SK-N-SH (cell line): ENCODE data around the gene CEP131. TPM values are rescaled to one million over a fixed set of nuclear protein-coding genes. Genes with fewer than 3 reads are reported as not detected.

Source experiments
- CTCF ChIA-PET: fragments of 300-600, 350-600 bp; formaldehyde crosslinking; extraction: SDS; loops from one replicate; lab custom pipeline; 2021; lab: Yijun Ruan, JAX
- POLR2A ChIA-PET: fragments of 350-600 bp; sonication (Branson Sonifier 250); formaldehyde crosslinking; extraction: SDS; loops from one replicate; lab custom pipeline; 2020; ENCODE audit warnings: antibody characterized with exemption, inconsistent platforms; lab: Yijun Ruan, JAX
- DNase-seq: peaks from one replicate; pipeline ENCODE4 v3.0.0; 2012
- H2AFZ ChIP-seq: fragments of 200-600 bp; sonication (generic); 2 replicates; pipeline ENCODE4 v1.8.1; 2016; ENCODE audit warnings: antibody characterized with exemption, mild to moderate bottlenecking, low read depth
- H3F3A ChIP-seq: fragments of 200-600 bp; sonication (generic); replicated peaks from 2 replicates; pipeline ENCODE3; 2016; ENCODE audit warnings: antibody characterized with exemption, mild to moderate bottlenecking; ENCODE audit not compliant: insufficient read depth
- H3K27ac ChIP-seq, 2 experiments: fragments of 200-500 bp in 1 of 2; fragments of 200-600 bp in 1 of 2; sonication (Bioruptor generic) in 1 of 2; sonication (generic), shearing (Covaris generic) in 1 of 2; 2 replicates each; pipeline versions ENCODE4 v1.5.1 to v1.6.1; 2014 to 2016; ENCODE audit warnings: low read depth in 2 of 2, inconsistent platforms in 1 of 2, low read length in 1 of 2, mild to moderate bottlenecking in 1 of 2, mixed read lengths in 1 of 2
- H3K27me3 ChIP-seq: fragments of 200-600 bp; sonication (generic), shearing (Covaris generic); 2 replicates; pipeline ENCODE4 v1.6.1; 2016; ENCODE audit warnings: mixed run types; ENCODE audit not compliant: insufficient read depth
- H3K36me3 ChIP-seq, 2 experiments: fragments of 200-500 bp in 1 of 2; fragments of 200-600 bp in 1 of 2; sonication (Bioruptor generic) in 1 of 2; sonication (generic) in 1 of 2; replicated peaks in 1 of 2; 2 replicates each; pipeline versions ENCODE3 to v1.5.1; 2014 to 2016; ENCODE audit warnings: low read length in 1 of 2, mild to moderate bottlenecking in 1 of 2; ENCODE audit not compliant: insufficient read depth in 2 of 2, control insufficient read depth in 1 of 2
- H3K4me1 ChIP-seq, 2 experiments: fragments of 200-500 bp in 1 of 2; fragments of 200-600 bp in 1 of 2; sonication (Bioruptor generic) in 1 of 2; sonication (generic), shearing (Covaris generic) in 1 of 2; 2 replicates each; pipeline versions ENCODE4 v1.5.1 to v1.6.1; 2014 to 2016; ENCODE audit warnings: low read depth in 1 of 2, low read length in 1 of 2, mixed run types in 1 of 2; ENCODE audit not compliant: insufficient read depth in 2 of 2, control insufficient read depth in 1 of 2
- H3K4me2 ChIP-seq: fragments of 200-600 bp; sonication (generic), shearing (Covaris generic); 2 replicates; pipeline ENCODE4 v1.6.1; 2017; ENCODE audit warnings: mixed run types
- H3K4me3 ChIP-seq, 2 experiments: fragments of 200-500 bp in 1 of 2; fragments of 200-600 bp in 1 of 2; sonication (Bioruptor generic) in 1 of 2; sonication (generic), shearing (Covaris generic) in 1 of 2; 2 replicates each; pipeline versions ENCODE4 v1.5.1 to v1.8.1; 2014 to 2016; ENCODE audit warnings: low read depth in 2 of 2, inconsistent platforms in 1 of 2, low read length in 1 of 2, mild to moderate bottlenecking in 1 of 2, mixed read lengths in 1 of 2, moderate library complexity in 1 of 2
- H3K79me2 ChIP-seq: fragments of 200-600 bp; sonication (generic); 2 replicates; pipeline ENCODE4 v1.8.1; 2017; ENCODE audit warnings: mild to moderate bottlenecking; ENCODE audit not compliant: insufficient read depth
- H3K9ac ChIP-seq: fragments of 200-600 bp; sonication (generic); 2 replicates; pipeline ENCODE4 v1.6.1; 2017; ENCODE audit warnings: mixed run types
- H3K9me2 ChIP-seq: fragments of 200-600 bp; sonication (generic); 2 replicates; pipeline ENCODE4 v1.6.1; 2017; ENCODE audit warnings: mixed run types
- H3K9me3 ChIP-seq: fragments of 200-600 bp; sonication (generic); 2 replicates; pipeline ENCODE4 v1.6.1; 2017; ENCODE audit warnings: mixed run types, mild to moderate bottlenecking, moderate library complexity
- H4K20me1 ChIP-seq: fragments of 200-600 bp; sonication (generic); 2 replicates; pipeline ENCODE4 v1.6.1; 2017; ENCODE audit warnings: mild to moderate bottlenecking, mixed run types; ENCODE audit not compliant: insufficient read depth
- FOSL2 ChIP-seq: IDR thresholded peaks from 2 replicates; pipeline ENCODE4 v1.4.0; 2012; ENCODE audit warnings: low read depth, mild to moderate bottlenecking, moderate library complexity, borderline replicate concordance
- IRF3 ChIP-seq: fragments of 150-350 bp; IDR thresholded peaks from 2 replicates; pipeline ENCODE4 v1.6.1; 2016; ENCODE audit warnings: mild to moderate bottlenecking, low read depth, low read length
- JUND ChIP-seq: IDR thresholded peaks from 2 replicates; pipeline ENCODE4 v1.4.0; 2012
- MXI1 ChIP-seq: IDR thresholded peaks from 2 replicates; pipeline ENCODE4 v1.6.1; 2012; ENCODE audit warnings: mild to moderate bottlenecking, low read depth, low read length, improper control_type of control experiment
- NRF1 ChIP-seq: IDR thresholded peaks from 2 replicates; pipeline ENCODE4 v1.6.1; 2012; ENCODE audit warnings: low read depth, mild to moderate bottlenecking, low read length
- RFX5 ChIP-seq: IDR thresholded peaks from 2 replicates; pipeline ENCODE4 v1.6.1; 2012; ENCODE audit warnings: mild to moderate bottlenecking, improper control_type of control experiment, low read length
- TEAD4 ChIP-seq: IDR thresholded peaks from 2 replicates; pipeline ENCODE4 v1.4.0; 2012; ENCODE audit warnings: mild to moderate bottlenecking, borderline replicate concordance; ENCODE audit not compliant: insufficient read depth
- USF2 ChIP-seq: fragments of 150-350 bp; IDR thresholded peaks from 2 replicates; pipeline ENCODE4 v1.6.1; 2017; ENCODE audit warnings: antibody characterized with exemption, low read length, low read depth, borderline replicate concordance
- ZBTB33 ChIP-seq: IDR thresholded peaks from 2 replicates; pipeline ENCODE4 v1.4.0; 2012; ENCODE audit warnings: low read depth, borderline replicate concordance
- WGBS: methylation state at CpG from one replicate; pipeline ENCODE4 v1.1.6; 2017; ENCODE audit warnings: low lambda C conversion rate; 5-methylcytosine and 5-hydroxymethylcytosine counted together
- polyA plus RNA-seq, 3 experiments: library from polyadenylated mRNA; depleted of rRNA; stranded (reverse); fragments of >200 nt; gene quantifications; 2 replicates each; pipeline ENCODE4 v1.2.3, GENCODE V29; 2012
- TF ChIP-seq, protein P1 (sequence below): IDR thresholded peaks from 2 replicates; pipeline ENCODE4 v1.6.1; 2012; ENCODE audit warnings: mild to moderate bottlenecking, low read depth, low read length, moderate library complexity
- TF ChIP-seq, protein P2 (sequence below): IDR thresholded peaks from 2 replicates; pipeline ENCODE4; 2012

CEP131 gene
- polyA plus RNA-seq, 1 of the 3 experiments (the other 2 are of a cell fraction) = 34.8 TPM

DNA sequence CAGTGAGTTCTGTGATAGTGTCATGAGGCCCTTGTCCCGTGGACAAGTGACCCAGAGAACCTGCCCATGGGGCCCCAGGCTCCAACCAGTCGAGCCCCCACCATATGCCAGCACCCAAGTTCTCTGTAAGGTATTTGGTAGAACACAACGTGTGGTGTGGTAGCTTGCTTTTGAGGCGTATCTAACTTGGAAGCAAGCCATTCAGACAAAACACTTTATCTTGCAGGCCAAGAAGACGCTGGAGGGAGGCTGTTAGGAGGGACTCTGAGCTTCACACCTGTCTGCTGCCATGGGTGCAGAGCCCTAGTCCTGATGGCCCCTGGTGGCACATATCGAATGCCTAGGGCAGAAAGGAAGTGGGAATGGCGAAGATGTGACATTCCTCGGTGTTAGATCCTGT is 18.0 kb upstream of the CEP131 start:
- Histone ChIP-seq H3K4me1 (peaks cover 0 to 56% of the 10 kb centered on the region in 2 experiments; a peak in 2 of 4 replicates), H3K9me2 (no peaks in the 10 kb centered on the region), H3K9me3 (no peaks in the 10 kb centered on the region), H3K79me2 (peaks cover 58% of the 10 kb centered on the region), H3K4me3 (peak overlapping the region in 1 of 2 experiments; percentile 90; a peak in 1 of 4 replicates), H3F3A (peaks cover 4% of the 10 kb centered on the region), H2AFZ (no peak overlapping the region), H3K36me3 (peaks cover 0 to 31% of the 10 kb centered on the region in 2 experiments), H3K27ac (no peak overlapping the region), H3K4me2 (peak overlapping the region; percentile 99; the same call in 1 of the 2 replicates), H3K27me3 (no peaks in the 10 kb centered on the region), H3K9ac (no peak overlapping the region), H4K20me1 (peaks cover 13% of the 10 kb centered on the region)
- CTCF ChIA-PET = interaction anchor here (0.6 to 12.8 kb wide), 12 partner anchors 11 to 383 kb away, joined by 3 to 133 read pairs (median 4); no protein-coding TSS in a partner anchor
- DNase-seq = no peak
- WGBS = 86% methylated on average over 8 of the region's 8 CpGs
- POLR2A ChIA-PET = interaction anchor here (0.6 to 2.3 kb wide), 5 partner anchors 18 to 1513 kb away, joined by 3 to 7 read pairs (median 4); partner anchors contain the start of gene CEP131
- TF ChIP-seq JUND (no peak), FOSL2 (no peak), ZBTB33 (no peak), MXI1 (no peak), NRF1 (no peak), TEAD4 (no peak), IRF3 (no peak), RFX5 (no peak), USF2 (no peak)
- TF ChIP-seq, protein P1, sequence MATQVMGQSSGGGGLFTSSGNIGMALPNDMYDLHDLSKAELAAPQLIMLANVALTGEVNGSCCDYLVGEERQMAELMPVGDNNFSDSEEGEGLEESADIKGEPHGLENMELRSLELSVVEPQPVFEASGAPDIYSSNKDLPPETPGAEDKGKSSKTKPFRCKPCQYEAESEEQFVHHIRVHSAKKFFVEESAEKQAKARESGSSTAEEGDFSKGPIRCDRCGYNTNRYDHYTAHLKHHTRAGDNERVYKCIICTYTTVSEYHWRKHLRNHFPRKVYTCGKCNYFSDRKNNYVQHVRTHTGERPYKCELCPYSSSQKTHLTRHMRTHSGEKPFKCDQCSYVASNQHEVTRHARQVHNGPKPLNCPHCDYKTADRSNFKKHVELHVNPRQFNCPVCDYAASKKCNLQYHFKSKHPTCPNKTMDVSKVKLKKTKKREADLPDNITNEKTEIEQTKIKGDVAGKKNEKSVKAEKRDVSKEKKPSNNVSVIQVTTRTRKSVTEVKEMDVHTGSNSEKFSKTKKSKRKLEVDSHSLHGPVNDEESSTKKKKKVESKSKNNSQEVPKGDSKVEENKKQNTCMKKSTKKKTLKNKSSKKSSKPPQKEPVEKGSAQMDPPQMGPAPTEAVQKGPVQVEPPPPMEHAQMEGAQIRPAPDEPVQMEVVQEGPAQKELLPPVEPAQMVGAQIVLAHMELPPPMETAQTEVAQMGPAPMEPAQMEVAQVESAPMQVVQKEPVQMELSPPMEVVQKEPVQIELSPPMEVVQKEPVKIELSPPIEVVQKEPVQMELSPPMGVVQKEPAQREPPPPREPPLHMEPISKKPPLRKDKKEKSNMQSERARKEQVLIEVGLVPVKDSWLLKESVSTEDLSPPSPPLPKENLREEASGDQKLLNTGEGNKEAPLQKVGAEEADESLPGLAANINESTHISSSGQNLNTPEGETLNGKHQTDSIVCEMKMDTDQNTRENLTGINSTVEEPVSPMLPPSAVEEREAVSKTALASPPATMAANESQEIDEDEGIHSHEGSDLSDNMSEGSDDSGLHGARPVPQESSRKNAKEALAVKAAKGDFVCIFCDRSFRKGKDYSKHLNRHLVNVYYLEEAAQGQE = no peak
- TF ChIP-seq, protein P2, sequence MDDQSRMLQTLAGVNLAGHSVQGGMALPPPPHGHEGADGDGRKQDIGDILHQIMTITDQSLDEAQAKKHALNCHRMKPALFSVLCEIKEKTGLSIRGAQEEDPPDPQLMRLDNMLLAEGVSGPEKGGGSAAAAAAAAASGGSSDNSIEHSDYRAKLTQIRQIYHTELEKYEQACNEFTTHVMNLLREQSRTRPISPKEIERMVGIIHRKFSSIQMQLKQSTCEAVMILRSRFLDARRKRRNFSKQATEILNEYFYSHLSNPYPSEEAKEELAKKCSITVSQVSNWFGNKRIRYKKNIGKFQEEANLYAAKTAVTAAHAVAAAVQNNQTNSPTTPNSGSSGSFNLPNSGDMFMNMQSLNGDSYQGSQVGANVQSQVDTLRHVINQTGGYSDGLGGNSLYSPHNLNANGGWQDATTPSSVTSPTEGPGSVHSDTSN = no peak
